Stimulated activated CD4-positive, alpha-beta T cell treated with anti-CD3 and anti-CD28 coated beads, TNF-alpha, amount 100 ng/mL, for 48 hours (primary cell): ENCODE measurements around the gene C1orf74.

ENCODE experiments used
- DNase-seq, 3 donors: peaks; one replicate each; pipeline ENCODE4 v3.0.0-alpha.2; 2020; ENCODE audit warnings: low read depth in 3 of 3

The C1orf74 gene

GRCh38 chr1:209784265-209785169 lies at the start of gene C1orf74:
TSS of gene C1orf74 (minus strand) at chr1:209784559. CDS start at chr1:209783634, 925 bp downstream.
- DNase-seq, result peak; percentile 98 to 100 (median 99)

- no peak for DNase-seq
Observed at GRCh38 chr1:209831615-209832014, 47.3 kb upstream of the C1orf74 start.

- DNase-seq, result no peak
Observed at GRCh38 chr1:209830722-209831121, 46.4 kb upstream of the C1orf74 start.

GRCh38 chr1:209829716-209830115 lies 45.4 kb upstream of the C1orf74 start:
- no peak for DNase-seq

GRCh38 chr1:209827384-209828262 lies 43.3 kb upstream of the C1orf74 start, which contains the start of gene UTP25:
TSS of gene UTP25 (plus strand) at chr1:209827972. CDS start at chr1:209828064, 92 bp downstream.
- peak; percentile 84 to 88 (median 87) for DNase-seq

GRCh38 chr1:209825591-209826434 lies 41.5 kb upstream of the C1orf74 start:
- DNase-seq, result no peak

- DNase-seq, result no peak
Observed at GRCh38 chr1:209823143-209824041, 39.0 kb upstream of the C1orf74 start.

- DNase-seq, result no peak
Observed at GRCh38 chr1:209822706-209823105, 38.3 kb upstream of the C1orf74 start.

GRCh38 chr1:209820986-209821385 lies 36.6 kb upstream of the C1orf74 start:
- DNase-seq, result no peak

- DNase-seq, result no peak
Observed at GRCh38 chr1:209819058-209819457, 34.7 kb upstream of the C1orf74 start.

- DNase-seq, result no peak
Observed at GRCh38 chr1:209817691-209818090, 33.3 kb upstream of the C1orf74 start.

- no peak for DNase-seq
Observed at GRCh38 chr1:209816923-209817322, 32.6 kb upstream of the C1orf74 start.

- DNase-seq, result no peak
Observed at GRCh38 chr1:209815931-209816341, 31.6 kb upstream of the C1orf74 start.

- no peak for DNase-seq
Observed at GRCh38 chr1:209815490-209815889, 31.1 kb upstream of the C1orf74 start.

GRCh38 chr1:209813902-209814301 lies 29.5 kb upstream of the C1orf74 start:
- no peak for DNase-seq

GRCh38 chr1:209810783-209811182 lies 26.4 kb upstream of the C1orf74 start:
- no peak for DNase-seq

- no peak for DNase-seq
Observed at GRCh38 chr1:209809611-209810010, 25.3 kb upstream of the C1orf74 start.

- no peak for DNase-seq
Observed at GRCh38 chr1:209808059-209808581, 23.8 kb upstream of the C1orf74 start.

GRCh38 chr1:209807509-209807908 lies 23.1 kb upstream of the C1orf74 start:
- no peak for DNase-seq
